Heart left ventricle (tissue), 16 donors: ENCODE results near the gene PCDHB10. TPM values are rescaled to one million over a fixed set of nuclear protein-coding genes. Genes with fewer than 3 reads are reported as not detected.
"Not testable (repeated sequence)": the region's sequence is repeated elsewhere in the genome, so short reads cannot be mapped to it uniquely, and the experiment has no call there.

ENCODE experiments used
- ATAC-seq, 4 donors: fragments of 200-7000 bp; cut with Tn5 transposase; one replicate each; pipeline ENCODE4 v1.9.1; 2020 to 2022; ENCODE audit warnings: moderate library complexity in 4 of 4, mild to moderate bottlenecking in 3 of 4, moderate number of reproducible peaks in 1 of 4
- DNase-seq, 5 donors: peaks; one replicate each; pipeline ENCODE4 v3.0.0-alpha.2; 2020
- H3K27ac ChIP-seq, 12 donors: fragments of 200-600 bp; sonication (generic) in 4 of 12; one replicate each; pipeline versions ENCODE4 v1.5.0 to v1.8.0; 2016 to 2022; ENCODE audit warnings: mild to moderate bottlenecking in 2 of 12
- H3K27me3 ChIP-seq, 9 donors: fragments of 200-600 bp; sonication (generic) in 2 of 9; one replicate each; pipeline versions ENCODE4 v1.5.1 to v1.8.0; 2016 to 2022; ENCODE audit warnings: mild to moderate bottlenecking in 3 of 9
- H3K36me3 ChIP-seq, 9 donors: fragments of 200-600 bp; sonication (generic) in 2 of 9; one replicate each; pipeline versions ENCODE4 v1.5.0 to v1.8.0; 2018 to 2022; ENCODE audit warnings: mild to moderate bottlenecking in 2 of 9
- H3K4me1 ChIP-seq, 12 donors: fragments of 200-600 bp; sonication (generic) in 4 of 12; one replicate each; pipeline versions ENCODE4 v1.5.0 to v1.8.0; 2016 to 2022; ENCODE audit warnings: mild to moderate bottlenecking in 3 of 12
- H3K4me3 ChIP-seq, 12 donors: fragments of 200-600 bp; sonication (generic) in 4 of 12; one replicate each; pipeline versions ENCODE4 v1.5.0 to v1.8.0; 2017 to 2022; ENCODE audit warnings: mild to moderate bottlenecking in 9 of 12, moderate library complexity in 4 of 12
- H3K9me3 ChIP-seq, 12 donors: fragments of 200-600 bp; sonication (generic) in 4 of 12; one replicate each; pipeline versions ENCODE4 v1.5.0 to v1.8.0; 2016 to 2022; ENCODE audit warnings: mild to moderate bottlenecking in 1 of 12
- POLR2A ChIP-seq, 2 donors: fragments of 450-650 bp; IDR thresholded peaks; one replicate each; pipeline ENCODE4 v1.6.1; 2017; ENCODE audit warnings: antibody characterized with exemption in 2 of 2, mild to moderate bottlenecking in 2 of 2, moderate library complexity in 2 of 2
- WGBS, 4 donors: extraction: QIAGEN DNeasy Blood & Tissue Kit in 2 of 4; methylation state at CpG; one replicate each; pipeline versions ENCODE4 v1.1.5 to v1.1.7; 2013 to 2018; 5-methylcytosine and 5-hydroxymethylcytosine counted together
- intact Hi-C, 10 donors: fragments of 100-400 bp; cut with DNase I; formaldehyde crosslinking; loops; one replicate each; pipeline versions ENCODE4 v1.11.1 to v1.14.2; 2022
- polyA plus RNA-seq, 2 donors: library from polyadenylated mRNA; stranded (reverse); fragments of 200-250 nt; gene quantifications; one replicate each; pipeline ENCODE4 v1.2.3, GENCODE V29; 2013
- total RNA-seq, 9 donors: library from RNA; depleted of rRNA in 2 of 9; stranded (reverse); fragments of >200 nt in 2 of 9; fragmentation: NEBNext Ultra II Directional in 3 of 9; extraction: Animal tissue kit (Norgen Biotek cat#: 25700) in 3 of 9; gene quantifications; one replicate each; pipeline versions ENCODE4 v1.1.0 to v1.2.4, GENCODE V29; 2016 to 2023
- TF ChIP-seq, protein P1 (sequence below), 12 donors: fragments of 200-600 bp; sonication (generic) in 4 of 12; IDR thresholded peaks; one replicate each; pipeline versions ENCODE4 v1.5.0 to v1.8.0; 2018 to 2022; ENCODE audit warnings: antibody characterized with exemption in 12 of 12, mild to moderate bottlenecking in 5 of 12
- donor health status: ischemic (EF 13 %, LVEDD 7.1; RV severe dilation, severe dysfunction).
- donor health status: healthy with polysubstance abuse.
- donor health status: DM: no; HTN: yes; CAD: no.
- donor health status: DM: no; HTN: no; CAD: no.
- donor health status: ischemic (EF 25% LVEDD 6.9; RV normal size, moderate dysfunction).
- donor health status: ischemic (EF 25% LVEDD 5.7; RV mildly dilated, moderate dysfunction).
- donor health status: healthy.
- donor health status: DM: yes; HTN: yes; CAD: no.
- donor health status: ischemic (EF 35%, LVEDD 5.7; RV mildly dilated, moderate dysfunction).
- donor health status: nonischemic (EF 11% LVEDD 7.7; RV severe dilation, severe dysfunction).
- donor health status: DM: yes; HTN: yes; CAD: no.
- donor health status: PGD.
- donor health status: ischemic (EF 29% LVEDD 5.4; RV normal size, mild dysfunction).
- donor health status: nonischemic (EF 23%, LVEDD 6.1; RV moderate dilation, normal function).

Gene PCDHB10
- total and polyA plus RNA-seq, 11 donors = 0.28 to 1.4 (median 0.81) TPM

DNA sequence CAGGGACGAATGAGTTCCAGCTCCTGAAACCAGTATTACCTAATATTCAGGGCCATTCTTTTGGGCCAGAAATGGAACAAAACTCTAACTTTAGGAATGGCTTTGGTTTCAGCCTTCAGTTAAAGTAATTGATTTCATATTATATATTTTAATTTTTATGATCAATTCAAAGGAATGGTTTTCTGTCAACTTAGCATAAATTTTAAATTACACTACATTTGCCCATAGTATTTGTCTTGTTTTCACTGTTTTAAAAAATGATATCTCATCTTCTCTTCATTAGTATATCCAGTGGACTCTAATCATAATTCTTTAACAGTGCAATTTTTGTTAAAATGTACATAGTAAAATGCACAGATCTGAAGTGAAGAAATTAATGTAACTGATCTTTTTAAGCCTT is 11.8 kb upstream of the PCDHB10 start:
- Histone ChIP-seq H3K4me1 (no peaks in the 10 kb centered on the region), H3K27me3 (peaks cover 0 to 72% (median 24%) of the 10 kb centered on the region in 9 donors), H3K9me3 (peaks cover 0 to 78% (median 29%) of the 10 kb centered on the region in 12 donors), H3K36me3 (peaks cover 0 to 4% (median 0%) of the 10 kb centered on the region in 9 donors), H3K27ac (no peak overlapping the region), H3K4me3 (no peak overlapping the region)
- 46 to 64% (median 49%) methylated on average over 1 of the region's 1 CpG for WGBS, 4 donors
- intact Hi-C loops = loop anchor here in 2 of 10 donors (5.0 to 10.0 kb wide), 2 partner anchors 382 to 384 kb away; no protein-coding TSS in a partner anchor
- DNase-seq = no peak
- ATAC-seq = no peak
- no peak for TF ChIP-seq POLR2A (IDR thresholded peaks at IDR 0.05)
- TF ChIP-seq, protein P1, sequence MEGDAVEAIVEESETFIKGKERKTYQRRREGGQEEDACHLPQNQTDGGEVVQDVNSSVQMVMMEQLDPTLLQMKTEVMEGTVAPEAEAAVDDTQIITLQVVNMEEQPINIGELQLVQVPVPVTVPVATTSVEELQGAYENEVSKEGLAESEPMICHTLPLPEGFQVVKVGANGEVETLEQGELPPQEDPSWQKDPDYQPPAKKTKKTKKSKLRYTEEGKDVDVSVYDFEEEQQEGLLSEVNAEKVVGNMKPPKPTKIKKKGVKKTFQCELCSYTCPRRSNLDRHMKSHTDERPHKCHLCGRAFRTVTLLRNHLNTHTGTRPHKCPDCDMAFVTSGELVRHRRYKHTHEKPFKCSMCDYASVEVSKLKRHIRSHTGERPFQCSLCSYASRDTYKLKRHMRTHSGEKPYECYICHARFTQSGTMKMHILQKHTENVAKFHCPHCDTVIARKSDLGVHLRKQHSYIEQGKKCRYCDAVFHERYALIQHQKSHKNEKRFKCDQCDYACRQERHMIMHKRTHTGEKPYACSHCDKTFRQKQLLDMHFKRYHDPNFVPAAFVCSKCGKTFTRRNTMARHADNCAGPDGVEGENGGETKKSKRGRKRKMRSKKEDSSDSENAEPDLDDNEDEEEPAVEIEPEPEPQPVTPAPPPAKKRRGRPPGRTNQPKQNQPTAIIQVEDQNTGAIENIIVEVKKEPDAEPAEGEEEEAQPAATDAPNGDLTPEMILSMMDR (IDR thresholded peaks at IDR 0.05) = no peak

DNA sequence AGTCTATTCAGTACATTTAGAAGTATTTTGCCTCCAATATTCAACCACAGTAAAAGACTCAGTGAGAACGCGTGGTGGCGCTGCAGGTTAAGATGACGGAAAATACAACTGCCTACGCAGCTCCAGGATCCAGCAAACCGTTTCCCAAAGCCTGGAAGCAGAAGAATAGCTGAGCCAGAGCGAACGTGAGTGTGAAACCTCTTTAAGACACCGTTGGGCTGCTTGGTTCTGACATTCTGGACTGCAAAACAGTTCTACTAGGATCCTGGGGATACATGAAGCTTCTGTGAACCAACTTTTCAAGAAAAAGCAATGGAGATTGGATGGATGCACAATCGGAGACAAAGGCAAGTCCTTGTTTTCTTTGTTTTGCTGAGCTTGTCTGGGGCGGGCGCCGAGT is 9.9 kb upstream of the PCDHB10 start, which contains the start of gene PCDHB16:
PCDHB16 (plus strand) TSS at position 140 of the 400 bp plus-strand sequence; CDS start at position 313, 173 bp downstream.
- TF ChIP-seq, protein P1 (IDR thresholded peaks at IDR 0.05) = peak in 9 of 12 donors; percentile 9 to 56 (median 45)
- TF ChIP-seq POLR2A (IDR thresholded peaks at IDR 0.05) = no peak
- 7 to 17% (median 13%) methylated on average over 13 of the region's 13 CpGs for WGBS, 4 donors
- Histone ChIP-seq H3K4me3 (peak within 1 kb of the TSS in 10 of 12 donors; percentile 30 to 62 (median 48)), H3K36me3 (peaks cover 0 to 8% (median 0%) of the 10 kb centered on the region in 9 donors), H3K4me1 (no peaks in the 10 kb centered on the region), H3K27me3 (peaks cover 0 to 67% (median 13%) of the 10 kb centered on the region in 9 donors), H3K27ac (peak within 1 kb of the TSS in 8 of 12 donors; percentile 2 to 72 (median 27)), H3K9me3 (peaks cover 0 to 78% (median 30%) of the 10 kb centered on the region in 12 donors)
- intact Hi-C loops = loop anchor here in 2 of 10 donors (5.0 to 10.0 kb wide), 2 partner anchors 380 to 383 kb away; no protein-coding TSS in a partner anchor
- DNase-seq (peak in 2 of 5 donors; percentile 41 to 55), ATAC-seq (peak in 3 of 4 donors; percentile 33 to 70 (median 37))

DNA sequence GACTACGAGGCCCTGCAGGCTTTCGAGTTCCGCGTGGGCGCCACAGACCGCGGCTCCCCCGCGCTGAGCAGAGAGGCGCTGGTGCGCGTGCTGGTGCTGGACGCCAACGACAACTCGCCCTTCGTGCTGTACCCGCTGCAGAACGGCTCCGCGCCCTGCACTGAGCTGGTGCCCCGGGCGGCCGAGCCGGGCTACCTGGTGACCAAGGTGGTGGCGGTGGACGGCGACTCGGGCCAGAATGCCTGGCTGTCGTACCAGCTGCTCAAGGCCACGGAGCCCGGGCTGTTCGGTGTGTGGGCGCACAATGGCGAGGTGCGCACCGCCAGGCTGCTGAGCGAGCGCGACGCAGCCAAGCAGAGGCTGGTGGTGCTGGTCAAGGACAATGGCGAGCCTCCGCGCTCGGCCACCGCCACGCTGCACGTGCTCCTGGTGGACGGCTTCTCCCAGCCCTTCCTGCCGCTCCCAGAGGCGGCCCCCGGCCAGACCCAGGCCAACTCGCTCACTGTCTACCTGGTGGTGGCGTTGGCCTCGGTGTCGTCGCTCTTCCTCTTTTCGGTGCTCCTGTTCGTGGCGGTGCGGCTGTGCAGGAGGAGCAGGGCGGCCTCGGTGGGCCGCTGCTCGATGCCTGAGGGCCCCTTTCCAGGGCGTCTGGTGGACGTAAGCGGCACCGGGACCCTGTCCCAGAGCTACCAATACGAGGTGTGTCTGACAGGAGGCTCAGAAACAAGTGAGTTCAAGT is 7.9 kb upstream of the PCDHB10 start:
- not testable (repeated sequence) for H3K4me3 ChIP-seq, ATAC-seq, H3K36me3 ChIP-seq, DNase-seq, H3K4me1 ChIP-seq, H3K27ac ChIP-seq
- Histone ChIP-seq H3K27me3 (peaks cover 0 to 61% (median 6%) of the 10 kb centered on the region in 9 donors), H3K9me3 (peaks cover 0 to 80% (median 28%) of the 10 kb centered on the region in 12 donors)
- WGBS, 4 donors = 30 to 50% (median 35%) methylated on average over 9 to 59 of the region's 69 CpGs
- intact Hi-C loops = loop anchor here in 2 of 10 donors (5.0 to 10.0 kb wide), 2 partner anchors 378 to 381 kb away; no protein-coding TSS in a partner anchor

DNA sequence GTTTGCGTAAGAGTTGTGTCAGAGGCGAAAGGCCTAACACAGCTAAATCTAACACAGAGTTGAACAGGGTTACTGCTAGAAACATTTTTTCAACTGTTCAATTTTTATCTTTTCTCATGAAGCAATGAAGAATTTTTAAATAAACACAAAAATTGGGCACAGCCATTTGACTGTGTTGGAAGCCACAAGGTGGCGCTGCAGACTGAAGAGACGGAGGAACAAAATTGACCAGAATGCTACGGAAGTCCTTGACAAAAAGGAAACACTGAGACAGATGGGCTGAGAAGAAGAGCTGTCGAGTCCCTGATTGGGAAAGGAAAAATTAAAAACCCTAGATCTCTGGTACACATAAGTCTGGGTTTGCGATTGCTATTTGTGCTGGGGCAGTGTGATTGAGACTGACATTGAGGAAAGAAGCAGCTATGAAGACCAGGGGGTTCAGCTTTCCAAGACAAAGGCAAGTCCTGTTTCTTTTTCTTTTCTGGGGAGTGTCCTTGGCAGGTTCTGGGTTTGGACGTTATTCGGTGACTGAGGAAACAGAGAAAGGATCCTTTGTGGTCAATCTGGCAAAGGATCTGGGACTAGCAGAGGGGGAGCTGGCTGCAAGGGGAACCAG is 5.1 kb upstream of the PCDHB10 start, which contains the start of gene PCDHB9:
PCDHB9 (plus strand) TSS at position 265 of the 616 bp plus-strand sequence; CDS start at position 423, 158 bp downstream.
- Histone ChIP-seq H3K27me3 (peaks cover 0 to 52% (median 0%) of the 10 kb centered on the region in 9 donors), H3K4me3 (peak within 1 kb of the TSS in 1 of 12 donors; percentile 10), H3K36me3 (peaks cover 0 to 8% (median 0%) of the 10 kb centered on the region in 9 donors), H3K27ac (no peak within 1 kb of the TSS), H3K4me1 (no peaks in the 10 kb centered on the region), H3K9me3 (peaks cover 0 to 97% (median 36%) of the 10 kb centered on the region in 12 donors)
- TF ChIP-seq POLR2A (IDR thresholded peaks at IDR 0.05) = no peak
- TF ChIP-seq, protein P1 (IDR thresholded peaks at IDR 0.05) = peak in 9 of 12 donors; percentile 7 to 42 (median 34)
- 16 to 26% (median 23%) methylated on average over 9 of the region's 9 CpGs for WGBS, 4 donors
- no peak for ATAC-seq
- intact Hi-C loops = loop anchor here in 1 of 10 donors (10.0 kb wide), 1 partner anchor 378 kb away; no protein-coding TSS in a partner anchor
- DNase-seq = no peak

DNA sequence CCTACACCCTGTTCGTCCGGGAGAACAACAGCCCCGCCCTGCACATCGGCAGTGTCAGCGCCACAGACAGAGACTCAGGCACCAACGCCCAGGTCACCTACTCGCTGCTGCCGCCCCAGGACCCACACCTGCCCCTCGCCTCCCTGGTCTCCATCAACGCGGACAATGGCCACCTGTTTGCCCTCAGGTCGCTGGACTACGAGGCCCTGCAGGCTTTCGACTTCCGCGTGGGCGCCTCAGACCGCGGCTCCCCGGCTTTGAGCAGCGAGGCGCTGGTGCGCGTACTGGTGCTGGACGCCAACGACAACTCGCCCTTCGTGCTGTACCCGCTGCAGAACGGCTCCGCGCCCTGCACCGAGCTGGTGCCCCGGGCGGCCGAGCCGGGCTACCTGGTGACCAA is 3.5 kb upstream of the PCDHB10 start:
- H3K4me1 ChIP-seq, DNase-seq, H3K36me3 ChIP-seq, ATAC-seq, H3K27ac ChIP-seq, H3K4me3 ChIP-seq: not testable (repeated sequence)
- intact Hi-C loops = loop anchor here in 1 of 10 donors (10.0 kb wide), 1 partner anchor 376 kb away; no protein-coding TSS in a partner anchor
- peaks cover 0 to 96% (median 36%) of the 10 kb centered on the region in 12 donors for H3K9me3 ChIP-seq
- H3K27me3 ChIP-seq = peaks cover 0 to 39% (median 0%) of the 10 kb centered on the region in 9 donors
- 24 to 37% (median 29%) methylated on average over 11 to 33 of the region's 37 CpGs for WGBS, 4 donors

DNA sequence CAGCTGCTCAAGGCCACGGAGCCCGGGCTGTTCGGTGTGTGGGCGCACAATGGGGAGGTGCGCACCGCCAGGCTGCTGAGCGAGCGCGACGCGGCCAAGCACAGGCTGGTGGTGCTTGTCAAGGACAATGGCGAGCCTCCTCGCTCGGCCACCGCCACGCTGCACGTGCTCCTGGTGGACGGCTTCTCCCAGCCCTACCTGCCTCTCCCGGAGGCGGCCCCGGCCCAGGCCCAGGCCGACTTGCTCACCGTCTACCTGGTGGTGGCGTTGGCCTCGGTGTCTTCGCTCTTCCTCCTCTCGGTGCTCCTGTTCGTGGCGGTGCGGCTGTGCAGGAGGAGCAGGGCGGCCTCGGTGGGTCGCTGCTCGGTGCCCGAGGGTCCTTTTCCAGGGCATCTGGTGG is 3.0 kb upstream of the PCDHB10 start:
- intact Hi-C loops = loop anchor here in 1 of 10 donors (10.0 kb wide), 1 partner anchor 376 kb away; no protein-coding TSS in a partner anchor
- DNase-seq, H3K4me1 ChIP-seq, H3K27ac ChIP-seq, ATAC-seq, H3K36me3 ChIP-seq, H3K4me3 ChIP-seq: not testable (repeated sequence)
- H3K27me3 ChIP-seq = peaks cover 0 to 38% (median 0%) of the 10 kb centered on the region in 9 donors
- WGBS, 4 donors = 26 to 50% (median 36%) methylated on average over 6 to 35 of the region's 35 CpGs
- H3K9me3 ChIP-seq = peaks cover 0 to 94% (median 36%) of the 10 kb centered on the region in 12 donors

DNA sequence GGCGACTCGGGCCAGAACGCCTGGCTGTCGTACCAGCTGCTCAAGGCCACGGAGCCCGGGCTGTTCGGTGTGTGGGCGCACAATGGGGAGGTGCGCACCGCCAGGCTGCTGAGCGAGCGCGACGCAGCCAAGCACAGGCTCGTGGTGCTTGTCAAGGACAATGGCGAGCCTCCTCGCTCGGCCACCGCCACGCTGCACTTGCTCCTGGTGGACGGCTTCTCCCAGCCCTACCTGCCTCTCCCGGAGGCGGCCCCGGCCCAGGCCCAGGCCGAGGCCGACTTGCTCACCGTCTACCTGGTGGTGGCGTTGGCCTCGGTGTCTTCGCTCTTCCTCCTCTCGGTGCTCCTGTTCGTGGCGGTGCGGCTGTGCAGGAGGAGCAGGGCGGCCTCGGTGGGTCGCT is 2.2 kb downstream of the PCDHB10 start:
- not testable (repeated sequence) for H3K4me1 ChIP-seq, H3K36me3 ChIP-seq, H3K4me3 ChIP-seq, ATAC-seq, H3K27ac ChIP-seq, DNase-seq
- Histone ChIP-seq H3K27me3 (peaks cover 0 to 13% (median 0%) of the 10 kb centered on the region in 9 donors), H3K9me3 (peaks cover 0 to 95% (median 63%) of the 10 kb centered on the region in 12 donors)
- 17 to 24% (median 22%) methylated on average over 6 to 33 of the region's 37 CpGs for WGBS, 4 donors
- intact Hi-C loops = loop anchor here in 1 of 10 donors (10.0 kb wide), 1 partner anchor 50 kb away; the partner anchor contains the start of gene PCDHB15
